ENCODE results near the gene FRAT1. TPM values are rescaled to one million over a fixed set of nuclear protein-coding genes. Genes with fewer than 3 reads are reported as not detected.

The FRAT1 gene
- total and polyA plus RNA-seq, 2 experiments from 2014 or later: 14.2 TPM

- Histone ChIP-seq H3K4me3 (peak overlapping the region; percentile 45), H3K36me3 (replicated peaks; ENCODE audit: insufficient read depth, low read depth) (no peaks in the 10 kb centered on the region), H2AFZ (peak overlapping the region; percentile 11), H4K20me1 (ENCODE audit: insufficient read depth, poor library complexity, severe bottlenecking) (no peaks in the 10 kb centered on the region), H3K9me2 (replicated peaks; ENCODE audit: insufficient read depth) (no peaks in the 10 kb centered on the region), H3K27ac (peak overlapping the region; percentile 94), H3K4me2 (peak overlapping the region; percentile 91), H3K4me1 (ENCODE audit: insufficient read depth) (peaks cover 43% of the 10 kb centered on the region), H3K27me3 (no peaks in the 10 kb centered on the region), H3K9me3 (ENCODE audit: low read depth) (no peaks in the 10 kb centered on the region), H3K79me2 (peaks cover 45% of the 10 kb centered on the region)
- DNase-seq (ENCODE audit: low spot score): peak; percentile 59
- WGBS (ENCODE audit: low lambda C conversion rate, missing lambda C conversion rate): 1% methylated on average over 87 of the region's 89 CpGs
- TF ChIP-seq, protein P1, sequence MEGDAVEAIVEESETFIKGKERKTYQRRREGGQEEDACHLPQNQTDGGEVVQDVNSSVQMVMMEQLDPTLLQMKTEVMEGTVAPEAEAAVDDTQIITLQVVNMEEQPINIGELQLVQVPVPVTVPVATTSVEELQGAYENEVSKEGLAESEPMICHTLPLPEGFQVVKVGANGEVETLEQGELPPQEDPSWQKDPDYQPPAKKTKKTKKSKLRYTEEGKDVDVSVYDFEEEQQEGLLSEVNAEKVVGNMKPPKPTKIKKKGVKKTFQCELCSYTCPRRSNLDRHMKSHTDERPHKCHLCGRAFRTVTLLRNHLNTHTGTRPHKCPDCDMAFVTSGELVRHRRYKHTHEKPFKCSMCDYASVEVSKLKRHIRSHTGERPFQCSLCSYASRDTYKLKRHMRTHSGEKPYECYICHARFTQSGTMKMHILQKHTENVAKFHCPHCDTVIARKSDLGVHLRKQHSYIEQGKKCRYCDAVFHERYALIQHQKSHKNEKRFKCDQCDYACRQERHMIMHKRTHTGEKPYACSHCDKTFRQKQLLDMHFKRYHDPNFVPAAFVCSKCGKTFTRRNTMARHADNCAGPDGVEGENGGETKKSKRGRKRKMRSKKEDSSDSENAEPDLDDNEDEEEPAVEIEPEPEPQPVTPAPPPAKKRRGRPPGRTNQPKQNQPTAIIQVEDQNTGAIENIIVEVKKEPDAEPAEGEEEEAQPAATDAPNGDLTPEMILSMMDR (IDR thresholded peaks at IDR 0.05; ENCODE audit: poor library complexity): no peak
Observed at GRCh38 chr10:97333601-97334369, 14.7 kb downstream of the FRAT1 start.

DNA sequence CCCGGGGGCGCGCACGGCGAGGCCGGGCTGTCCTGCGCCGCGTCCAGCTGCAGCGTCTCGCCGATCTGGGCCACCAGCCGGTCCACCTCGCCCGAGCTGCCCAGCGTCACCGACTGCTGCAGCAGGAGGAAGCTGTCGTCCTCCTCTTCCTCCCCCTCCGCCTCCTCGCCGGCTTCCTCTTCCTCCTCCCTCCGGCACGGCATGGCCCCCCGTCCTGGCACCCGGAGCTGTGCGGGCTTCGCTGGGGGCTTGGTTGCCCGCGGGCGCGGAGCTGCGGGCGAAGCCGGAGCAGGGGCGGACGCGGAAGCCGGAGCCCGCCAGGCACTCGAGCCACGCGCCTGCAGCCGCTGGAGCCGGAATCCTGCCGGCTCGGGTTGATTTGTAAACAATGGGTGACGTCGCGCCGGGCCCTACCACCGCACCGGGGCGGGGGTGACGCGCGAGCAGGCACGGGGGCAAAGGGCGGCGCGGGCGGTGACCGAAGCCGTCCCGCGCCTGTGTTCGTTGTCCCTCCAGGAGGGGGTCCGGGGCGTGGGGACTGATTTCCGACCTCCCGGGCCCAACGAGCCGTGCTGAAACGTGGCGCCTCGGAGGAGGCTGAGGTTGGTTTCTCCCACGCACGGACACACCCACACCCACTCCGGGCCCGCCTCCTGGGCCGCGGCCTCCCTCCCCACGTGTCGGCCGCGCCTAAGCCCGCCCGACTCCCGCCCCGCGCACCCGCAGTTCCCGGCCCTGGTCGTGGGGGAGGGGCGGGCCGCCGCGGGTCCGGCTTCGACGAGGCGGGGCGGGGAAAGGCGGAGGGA, 15.5 kb downstream of the FRAT1 start, which contains the start of gene FRAT2:
Gene FRAT2 (minus strand): TSS at position 360 of the 806 bp plus-strand sequence. CDS start 157 bp downstream, at position 203.
- TF ChIP-seq EZH2phosphoT487 (IDR thresholded peaks at IDR 0.05; ENCODE audit: low read depth, severe bottlenecking, unreplicated experiment) (no peak), EZH2 (IDR thresholded peaks at IDR 0.05; ENCODE audit: borderline replicate concordance) (no peak)
- TF ChIP-seq, protein P1 (IDR thresholded peaks at IDR 0.05; ENCODE audit: poor library complexity): no peak
- Histone ChIP-seq H3K36me3 (replicated peaks; ENCODE audit: insufficient read depth, low read depth) (no peaks in the 10 kb centered on the region), H3K4me3 (peak within 1 kb of the TSS; percentile 45), H3K27ac (peak within 1 kb of the TSS; percentile 94), H3K9me3 (ENCODE audit: low read depth) (no peaks in the 10 kb centered on the region), H3K9me2 (replicated peaks; ENCODE audit: insufficient read depth) (no peaks in the 10 kb centered on the region), H2AFZ (peak within 1 kb of the TSS; percentile 69), H4K20me1 (ENCODE audit: insufficient read depth, poor library complexity, severe bottlenecking) (no peaks in the 10 kb centered on the region), H3K79me2 (peaks cover 41% of the 10 kb centered on the region), H3K4me1 (ENCODE audit: insufficient read depth) (peaks cover 43% of the 10 kb centered on the region), H3K27me3 (no peaks in the 10 kb centered on the region), H3K4me2 (peak within 1 kb of the TSS; percentile 91)
- WGBS (ENCODE audit: low lambda C conversion rate, missing lambda C conversion rate): 2% methylated on average over 25 of the region's 103 CpGs
- DNase-seq (ENCODE audit: low spot score): peak; percentile 96

GRCh38 chr10:97335188-97335619, 16.1 kb downstream of the FRAT1 start:
- Histone ChIP-seq H3K4me3 (peak overlapping the region; percentile 35), H3K4me2 (peak overlapping the region; percentile 91), H3K79me2 (peaks cover 35% of the 10 kb centered on the region), H3K4me1 (ENCODE audit: insufficient read depth) (peaks cover 36% of the 10 kb centered on the region), H3K27ac (no peak overlapping the region), H3K9me2 (replicated peaks; ENCODE audit: insufficient read depth) (no peaks in the 10 kb centered on the region), H4K20me1 (ENCODE audit: insufficient read depth, poor library complexity, severe bottlenecking) (no peaks in the 10 kb centered on the region), H3K27me3 (no peaks in the 10 kb centered on the region), H2AFZ (peak overlapping the region; percentile 69), H3K36me3 (replicated peaks; ENCODE audit: insufficient read depth, low read depth) (no peaks in the 10 kb centered on the region), H3K9me3 (ENCODE audit: low read depth) (no peaks in the 10 kb centered on the region)
- TF ChIP-seq EZH2phosphoT487 (IDR thresholded peaks at IDR 0.05; ENCODE audit: low read depth, severe bottlenecking, unreplicated experiment) (no peak), EZH2 (IDR thresholded peaks at IDR 0.05; ENCODE audit: borderline replicate concordance) (no peak)
- TF ChIP-seq, protein P1 (IDR thresholded peaks at IDR 0.05; ENCODE audit: poor library complexity): no peak
- WGBS (ENCODE audit: low lambda C conversion rate, missing lambda C conversion rate): 8% methylated on average over 23 of the region's 25 CpGs
- no peak for DNase-seq (ENCODE audit: low spot score)
